ENCODE data around the gene NPHP4.

NPHP4 gene

DNA sequence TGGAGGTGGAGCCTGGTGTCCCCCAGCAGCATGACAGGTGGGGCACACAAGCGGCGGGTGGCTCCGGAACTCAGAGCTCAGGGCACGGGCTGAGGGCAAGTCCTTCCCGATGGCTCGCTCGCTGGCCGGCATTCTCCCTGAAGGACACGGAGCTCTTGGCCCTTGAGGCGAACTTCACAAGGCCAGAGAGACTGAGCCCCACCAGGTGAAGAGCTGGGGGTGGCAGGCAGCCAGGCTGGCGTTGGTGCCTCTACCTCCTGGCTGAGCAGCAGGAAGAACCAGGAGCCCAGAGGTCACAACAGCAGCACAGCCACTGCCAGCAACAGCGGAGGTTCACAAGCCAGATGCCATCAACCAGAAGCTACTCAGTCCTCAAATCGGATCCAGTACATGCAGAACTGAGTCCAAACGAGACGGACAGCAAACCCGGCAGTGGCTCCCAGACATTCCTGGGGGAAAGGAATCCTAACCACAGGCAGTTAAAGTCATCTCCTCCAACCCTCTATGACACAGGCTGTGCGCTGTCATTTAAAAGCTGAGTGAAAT, 54.1 kb downstream of the NPHP4 start:
- Mint-ChIP-seq H3K36me3 (ENCODE audit: low read depth) (peaks cover 58% of the 10 kb centered on the region), H3K4me1 (peaks cover 26% of the 10 kb centered on the region), H3K9me3 (peaks cover 21% of the 10 kb centered on the region), H3K27me3 (ENCODE audit: low read depth, poor library complexity) (peaks cover 4% of the 10 kb centered on the region), H3K27ac (no peak overlapping the region), H3K4me3 (no peak overlapping the region)
- TF ChIP-seq, protein P1, sequence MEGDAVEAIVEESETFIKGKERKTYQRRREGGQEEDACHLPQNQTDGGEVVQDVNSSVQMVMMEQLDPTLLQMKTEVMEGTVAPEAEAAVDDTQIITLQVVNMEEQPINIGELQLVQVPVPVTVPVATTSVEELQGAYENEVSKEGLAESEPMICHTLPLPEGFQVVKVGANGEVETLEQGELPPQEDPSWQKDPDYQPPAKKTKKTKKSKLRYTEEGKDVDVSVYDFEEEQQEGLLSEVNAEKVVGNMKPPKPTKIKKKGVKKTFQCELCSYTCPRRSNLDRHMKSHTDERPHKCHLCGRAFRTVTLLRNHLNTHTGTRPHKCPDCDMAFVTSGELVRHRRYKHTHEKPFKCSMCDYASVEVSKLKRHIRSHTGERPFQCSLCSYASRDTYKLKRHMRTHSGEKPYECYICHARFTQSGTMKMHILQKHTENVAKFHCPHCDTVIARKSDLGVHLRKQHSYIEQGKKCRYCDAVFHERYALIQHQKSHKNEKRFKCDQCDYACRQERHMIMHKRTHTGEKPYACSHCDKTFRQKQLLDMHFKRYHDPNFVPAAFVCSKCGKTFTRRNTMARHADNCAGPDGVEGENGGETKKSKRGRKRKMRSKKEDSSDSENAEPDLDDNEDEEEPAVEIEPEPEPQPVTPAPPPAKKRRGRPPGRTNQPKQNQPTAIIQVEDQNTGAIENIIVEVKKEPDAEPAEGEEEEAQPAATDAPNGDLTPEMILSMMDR (IDR thresholded peaks at IDR 0.05): no peak
- DNase-seq: no peak

DNA sequence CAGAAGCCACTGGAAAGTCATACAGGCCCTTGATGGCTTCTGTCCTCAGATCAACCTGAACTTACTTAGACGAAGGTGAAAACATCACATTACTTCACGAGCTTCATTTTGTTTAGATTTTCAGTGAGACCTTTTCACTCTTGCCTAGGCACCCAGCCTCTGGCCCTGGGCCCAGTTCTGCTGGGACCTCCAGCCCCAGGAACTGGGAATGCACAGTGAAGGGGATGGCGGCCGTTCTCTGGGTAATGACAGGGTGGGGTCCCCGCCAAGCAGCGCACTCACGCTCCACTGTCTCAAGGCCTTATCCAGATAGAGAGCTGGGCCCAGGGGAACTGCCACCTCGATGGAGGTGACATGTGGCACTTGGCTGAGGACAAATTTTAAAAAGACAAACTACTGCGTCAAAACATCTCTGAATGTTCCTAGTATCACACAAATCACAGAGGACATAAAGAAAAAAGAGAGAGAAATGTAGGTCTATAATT, 54.8 kb downstream of the NPHP4 start:
- no peak for DNase-seq
- Mint-ChIP-seq H3K36me3 (ENCODE audit: low read depth) (peaks cover 66% of the 10 kb centered on the region), H3K27ac (no peak overlapping the region), H3K27me3 (ENCODE audit: low read depth, poor library complexity) (peaks cover 4% of the 10 kb centered on the region), H3K9me3 (peaks cover 21% of the 10 kb centered on the region), H3K4me1 (peaks cover 28% of the 10 kb centered on the region), H3K4me3 (no peak overlapping the region)
- TF ChIP-seq, protein P1 (IDR thresholded peaks at IDR 0.05): no peak

DNA sequence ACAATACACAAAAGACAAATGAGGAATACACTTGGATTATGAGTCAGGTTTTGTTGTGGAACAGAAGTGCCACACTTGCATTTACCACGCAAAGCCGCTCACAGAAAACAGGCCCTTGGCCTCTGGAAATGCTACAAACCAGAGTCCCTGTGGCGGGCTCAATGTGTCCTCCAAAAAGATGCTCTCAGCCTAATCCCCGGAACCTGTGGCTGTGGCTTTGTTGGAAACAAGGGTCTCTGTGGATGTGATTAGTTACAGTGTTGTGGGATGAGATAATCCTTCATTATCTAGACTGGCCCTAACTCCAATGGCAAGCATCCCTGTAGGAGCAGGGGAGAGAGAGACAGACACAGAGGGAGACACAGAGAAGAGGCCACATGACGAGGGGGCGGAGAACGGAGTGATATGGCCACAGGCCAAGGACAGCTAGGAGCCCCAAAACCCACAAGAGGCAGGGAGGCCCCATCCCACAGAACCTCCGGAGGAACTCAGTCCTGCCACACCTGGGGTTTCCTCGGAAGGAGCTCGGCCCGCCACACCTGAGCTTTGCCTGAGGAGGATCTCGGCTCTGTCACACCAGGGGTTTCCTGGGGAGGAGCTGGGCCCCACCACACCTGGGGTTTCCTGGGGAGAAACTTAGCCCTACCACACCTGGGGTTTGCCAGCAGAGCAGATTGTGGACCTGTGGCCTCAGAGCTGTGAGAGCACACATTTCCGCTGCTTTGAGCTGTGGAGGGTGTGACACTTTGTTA, 55.4 kb downstream of the NPHP4 start:
- peaks cover 67% of the 10 kb centered on the region for H3K36me3 Mint-ChIP-seq (ENCODE audit: low read depth)
- H3K27me3 Mint-ChIP-seq (ENCODE audit: low read depth, poor library complexity): peaks cover under 1% of the 10 kb centered on the region
- H3K4me3 Mint-ChIP-seq: no peak overlapping the region
- no peak for DNase-seq
- H3K9me3 Mint-ChIP-seq: peaks cover 18% of the 10 kb centered on the region
- H3K4me1 Mint-ChIP-seq: peaks cover 28% of the 10 kb centered on the region
- H3K27ac Mint-ChIP-seq: no peak overlapping the region
- TF ChIP-seq, protein P1 (IDR thresholded peaks at IDR 0.05): no peak

DNA sequence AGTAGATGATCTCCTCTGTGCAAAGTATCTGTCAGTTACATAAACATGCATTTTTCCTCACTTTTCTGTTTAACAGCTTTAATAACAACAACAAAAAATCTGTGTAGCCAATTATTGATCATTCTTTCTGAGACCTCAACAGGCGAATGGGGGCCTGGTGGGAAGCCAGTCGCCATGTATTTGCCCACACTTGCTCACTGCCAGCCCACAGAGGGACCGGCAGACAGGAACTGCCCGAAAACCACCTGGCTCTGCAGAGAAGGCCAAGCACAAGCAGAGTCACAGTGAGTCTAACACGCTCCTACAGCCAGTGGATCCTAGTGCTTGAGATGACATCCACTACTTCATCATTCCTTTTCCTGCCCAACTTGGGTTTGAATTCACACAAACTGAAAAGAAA, 56.1 kb downstream of the NPHP4 start:
- Mint-ChIP-seq H3K9me3 (peaks cover 16% of the 10 kb centered on the region), H3K4me3 (no peak overlapping the region), H3K27me3 (ENCODE audit: low read depth, poor library complexity) (no peaks in the 10 kb centered on the region), H3K36me3 (ENCODE audit: low read depth) (peaks cover 60% of the 10 kb centered on the region), H3K27ac (no peak overlapping the region), H3K4me1 (peaks cover 28% of the 10 kb centered on the region)
- DNase-seq: no peak
- TF ChIP-seq, protein P1 (IDR thresholded peaks at IDR 0.05): no peak

DNA sequence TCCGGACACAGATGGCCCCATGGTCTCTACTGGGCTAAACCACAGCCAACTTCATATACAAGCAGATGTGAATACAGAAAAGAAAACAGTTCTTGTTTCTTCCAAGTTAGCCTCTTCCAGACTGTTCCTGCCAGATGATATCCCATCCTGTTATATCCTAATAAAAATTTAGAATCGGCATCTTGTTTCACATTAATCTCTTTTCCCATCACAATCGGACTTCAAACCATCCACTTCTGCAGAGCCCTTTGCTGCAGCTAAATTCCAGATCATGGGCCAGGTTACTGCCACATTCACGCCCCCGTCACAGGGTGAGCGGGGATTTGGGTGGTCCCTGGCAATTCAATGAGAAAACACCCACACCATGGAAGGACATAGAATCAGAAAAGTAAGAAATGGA, 57.2 kb downstream of the NPHP4 start:
- Mint-ChIP-seq H3K36me3 (ENCODE audit: low read depth) (peaks cover 57% of the 10 kb centered on the region), H3K9me3 (peaks cover 5% of the 10 kb centered on the region), H3K4me1 (peaks cover 25% of the 10 kb centered on the region), H3K27ac (no peak overlapping the region), H3K4me3 (no peak overlapping the region), H3K27me3 (ENCODE audit: low read depth, poor library complexity) (no peaks in the 10 kb centered on the region)
- DNase-seq: no peak
- TF ChIP-seq, protein P1 (IDR thresholded peaks at IDR 0.05): no peak
